Mammary microvascular endothelial cell (primary cell): ENCODE results near the gene MBD4. TPM values are rescaled to one million over a fixed set of nuclear protein-coding genes. Genes with fewer than 3 reads are reported as not detected.

ENCODE experiments used
- total RNA-seq: library from RNA; depleted of rRNA; stranded (reverse); fragments of >200 nt; gene quantifications from 2 replicates; pipeline ENCODE4 v1.2.3, GENCODE V29; 2015

Gene MBD4
- total RNA-seq = 16.5 and 16.8 TPM in 2 replicates

DNA sequence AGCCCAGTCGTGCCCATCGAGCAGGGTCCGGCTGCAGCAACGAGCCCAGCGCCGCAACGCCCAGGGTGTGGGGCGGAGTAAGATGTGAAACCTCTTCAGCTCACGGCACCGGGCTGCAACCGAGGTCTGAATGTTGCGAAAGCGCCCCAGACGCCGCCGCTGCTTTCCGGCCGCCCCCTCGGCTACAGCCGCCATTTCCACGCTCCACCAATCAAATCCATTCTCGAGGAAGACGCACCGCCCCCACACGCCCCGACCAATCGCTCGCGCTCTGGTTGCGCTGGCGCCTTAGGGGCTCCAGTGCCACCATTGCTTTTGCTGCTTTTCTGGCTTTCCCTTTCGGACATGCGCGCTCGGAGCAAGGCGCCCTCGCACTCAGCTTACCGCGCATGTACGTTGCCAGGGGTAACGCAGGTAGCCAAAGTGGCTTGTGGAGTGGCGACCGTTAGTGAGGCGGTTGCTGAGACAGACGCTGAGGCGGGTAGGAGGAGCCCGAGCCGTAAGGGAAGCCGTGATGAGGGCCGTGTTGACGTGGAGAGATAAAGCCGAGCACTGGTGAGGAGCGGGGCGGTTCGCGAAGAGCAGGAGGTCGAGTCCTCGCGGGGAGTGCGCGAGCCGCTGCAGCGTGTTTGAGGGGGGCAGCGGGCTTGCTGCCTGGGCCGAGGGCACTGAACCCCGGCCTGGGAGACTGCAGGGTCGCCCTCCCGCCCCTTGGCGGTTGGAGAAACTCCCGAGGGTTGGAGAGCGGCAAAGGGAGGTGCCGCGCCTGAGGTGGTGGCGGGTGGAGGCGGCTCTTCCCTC lies at the start of gene MBD4, which contains the start of gene IFT122:
Gene MBD4, minus strand, starts transcription at position 132 of the 801 bp plus-strand sequence. Its CDS starts 115 bp downstream, at position 17.
Gene IFT122, plus strand, starts transcription at position 408 of the 801 bp plus-strand sequence. Its CDS starts 107 bp downstream, at position 515.

DNA sequence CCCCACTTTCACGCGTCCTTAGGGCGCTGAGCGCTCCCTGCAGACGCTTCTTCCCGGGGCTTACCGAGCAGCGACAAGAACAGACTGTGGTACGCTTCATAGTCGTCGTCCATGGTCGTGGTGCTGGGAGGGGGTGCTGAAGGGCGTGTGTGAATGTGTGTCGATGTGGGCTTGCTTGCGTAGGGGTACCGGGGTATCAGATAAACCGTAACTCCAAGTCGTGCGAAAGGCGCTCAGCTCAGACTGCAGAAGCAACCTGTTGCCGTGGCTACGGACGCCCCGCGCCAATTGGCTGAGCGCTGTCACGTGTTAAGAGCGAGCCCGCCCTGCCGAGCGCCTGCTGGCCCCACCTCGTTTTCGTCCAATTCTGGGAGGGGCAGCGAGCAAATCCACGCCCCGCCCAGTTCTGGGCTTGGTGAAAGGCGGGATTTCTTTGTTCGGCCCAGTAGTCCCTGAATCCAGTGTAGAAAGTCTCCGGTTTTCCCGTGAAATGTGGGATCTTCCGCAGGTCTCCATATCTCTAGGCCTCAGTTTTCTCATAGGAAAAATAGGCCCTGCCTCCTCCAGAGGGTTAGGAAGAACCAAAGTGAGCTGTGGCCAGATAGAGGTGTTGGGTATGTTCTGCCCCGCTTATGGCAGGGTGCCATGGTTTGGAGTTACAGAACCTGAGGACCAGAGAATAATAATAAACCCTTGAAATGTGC lies 11.2 kb downstream of the MBD4 start, which contains the start of gene EFCAB12:
Gene EFCAB12, minus strand, starts transcription at position 261 of the 704 bp plus-strand sequence. Its CDS starts 148 bp downstream, at position 113.

Other genes starting within 250 kb of the MBD4 start
- gene COPG1, start 190.3 kb downstream of the MBD4 start, total RNA-seq = 161 and 191 TPM in 2 replicates
- 26.8 and 32.8 TPM in 2 replicates for gene HMCES, start 161.1 kb downstream of the MBD4 start, total RNA-seq
- gene EFCAB12, start 11.3 kb downstream of the MBD4 start, total RNA-seq = not detected in 2 replicates
- gene IFT122, start 276 bp upstream of the MBD4 start, total RNA-seq = 12.9 and 17.1 TPM in 2 replicates
- not detected in 2 replicates for gene RHO, start 88.7 kb upstream of the MBD4 start, total RNA-seq
- not detected in 2 replicates for gene H1-8, start 103.2 kb upstream of the MBD4 start, total RNA-seq
- gene PLXND1, start 166.7 kb upstream of the MBD4 start, total RNA-seq = 246 and 285 TPM in 2 replicates